NB4 (cell line): ENCODE measurements around the gene TMEM11.

Experiments used
- DNase-seq: peaks from one replicate; pipeline ENCODE4 v3.0.0; 2010; ENCODE audit warnings: low read depth
- H3K4me3 ChIP-seq: one replicate; pipeline ENCODE4 v1.5.1; 2011; ENCODE audit warnings: mild to moderate bottlenecking, low read depth, low read length, moderate library complexity
- MYC ChIP-seq: IDR thresholded peaks from 2 replicates; pipeline ENCODE4 v1.6.1; 2011; ENCODE audit warnings: low read depth, low read length
- POLR2A ChIP-seq: IDR thresholded peaks from 2 replicates; pipeline ENCODE4 v1.6.1; 2011; ENCODE audit warnings: mild to moderate bottlenecking; ENCODE audit not compliant: insufficient read length; ENCODE audit errors: extremely low read depth
- TF ChIP-seq, protein P1 (sequence below): IDR thresholded peaks from 2 replicates; pipeline ENCODE4 v1.6.1; 2011; ENCODE audit warnings: low read depth, low read length
- TF ChIP-seq, protein P2 (sequence below): IDR thresholded peaks from one replicate; pipeline ENCODE4 v1.5.1; 2012; ENCODE audit warnings: low read depth, low read length

The TMEM11 gene

DNA sequence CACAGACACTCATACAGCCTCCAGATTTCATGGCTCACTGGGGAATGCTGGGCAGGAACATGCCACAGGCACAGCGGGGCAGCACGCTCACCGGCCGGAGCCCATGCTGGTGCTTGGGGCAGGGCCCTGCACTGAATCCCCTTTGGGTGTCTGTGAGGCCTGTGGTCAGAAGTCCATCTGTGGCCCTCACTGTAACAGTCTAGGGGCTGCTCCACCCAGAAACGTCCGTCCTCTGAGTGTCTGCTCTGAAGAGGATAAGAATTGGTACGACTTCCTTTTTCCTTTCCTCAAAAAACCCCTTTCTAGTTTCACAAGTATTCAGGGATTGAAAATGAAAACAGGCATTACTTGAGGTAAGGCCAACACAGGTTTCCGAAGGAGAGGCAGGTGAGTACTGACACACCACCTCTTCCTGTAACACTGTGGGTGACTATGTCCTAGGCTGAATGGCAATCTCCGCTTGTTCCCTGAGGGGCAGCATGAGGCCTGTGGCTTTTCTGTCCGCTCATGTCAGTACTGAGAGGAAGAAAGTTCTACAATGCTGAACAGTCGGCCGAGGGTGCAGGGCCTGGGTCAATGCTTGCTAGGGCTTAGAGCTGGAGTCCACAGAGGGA is 42.5 kb downstream of the TMEM11 start:
- no peak for DNase-seq
- no peak overlapping the region for H3K4me3 ChIP-seq
- TF ChIP-seq, protein P1, sequence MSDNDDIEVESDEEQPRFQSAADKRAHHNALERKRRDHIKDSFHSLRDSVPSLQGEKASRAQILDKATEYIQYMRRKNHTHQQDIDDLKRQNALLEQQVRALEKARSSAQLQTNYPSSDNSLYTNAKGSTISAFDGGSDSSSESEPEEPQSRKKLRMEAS: no peak
- TF ChIP-seq, protein P2, sequence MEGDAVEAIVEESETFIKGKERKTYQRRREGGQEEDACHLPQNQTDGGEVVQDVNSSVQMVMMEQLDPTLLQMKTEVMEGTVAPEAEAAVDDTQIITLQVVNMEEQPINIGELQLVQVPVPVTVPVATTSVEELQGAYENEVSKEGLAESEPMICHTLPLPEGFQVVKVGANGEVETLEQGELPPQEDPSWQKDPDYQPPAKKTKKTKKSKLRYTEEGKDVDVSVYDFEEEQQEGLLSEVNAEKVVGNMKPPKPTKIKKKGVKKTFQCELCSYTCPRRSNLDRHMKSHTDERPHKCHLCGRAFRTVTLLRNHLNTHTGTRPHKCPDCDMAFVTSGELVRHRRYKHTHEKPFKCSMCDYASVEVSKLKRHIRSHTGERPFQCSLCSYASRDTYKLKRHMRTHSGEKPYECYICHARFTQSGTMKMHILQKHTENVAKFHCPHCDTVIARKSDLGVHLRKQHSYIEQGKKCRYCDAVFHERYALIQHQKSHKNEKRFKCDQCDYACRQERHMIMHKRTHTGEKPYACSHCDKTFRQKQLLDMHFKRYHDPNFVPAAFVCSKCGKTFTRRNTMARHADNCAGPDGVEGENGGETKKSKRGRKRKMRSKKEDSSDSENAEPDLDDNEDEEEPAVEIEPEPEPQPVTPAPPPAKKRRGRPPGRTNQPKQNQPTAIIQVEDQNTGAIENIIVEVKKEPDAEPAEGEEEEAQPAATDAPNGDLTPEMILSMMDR: no peak
- TF ChIP-seq MYC: no peak
- TF ChIP-seq POLR2A: no peak

DNA sequence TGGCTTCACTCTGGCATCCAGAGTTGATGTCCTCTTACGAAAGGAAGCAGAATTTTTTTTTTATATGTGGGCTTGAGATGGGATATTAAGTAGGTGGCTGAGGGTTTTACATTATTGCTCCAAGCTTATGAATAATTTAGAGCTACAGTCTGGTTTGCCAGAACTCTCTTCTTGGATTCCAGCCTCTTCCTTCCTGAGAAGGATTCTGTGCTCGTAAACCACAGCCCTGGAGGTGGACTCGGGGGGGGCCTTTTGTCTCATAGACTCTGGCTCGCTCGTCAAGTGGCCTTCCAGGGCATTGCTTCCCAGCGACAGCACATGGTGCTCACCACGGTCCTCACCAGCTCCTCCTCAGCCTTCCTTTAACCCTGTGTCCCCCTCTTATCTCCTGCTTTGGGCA is 43.2 kb downstream of the TMEM11 start:
- H3K4me3 ChIP-seq: no peak overlapping the region
- DNase-seq: no peak
- no peak for TF ChIP-seq MYC
- TF ChIP-seq, protein P2: no peak
- no peak for TF ChIP-seq POLR2A
- TF ChIP-seq, protein P1: no peak

DNA sequence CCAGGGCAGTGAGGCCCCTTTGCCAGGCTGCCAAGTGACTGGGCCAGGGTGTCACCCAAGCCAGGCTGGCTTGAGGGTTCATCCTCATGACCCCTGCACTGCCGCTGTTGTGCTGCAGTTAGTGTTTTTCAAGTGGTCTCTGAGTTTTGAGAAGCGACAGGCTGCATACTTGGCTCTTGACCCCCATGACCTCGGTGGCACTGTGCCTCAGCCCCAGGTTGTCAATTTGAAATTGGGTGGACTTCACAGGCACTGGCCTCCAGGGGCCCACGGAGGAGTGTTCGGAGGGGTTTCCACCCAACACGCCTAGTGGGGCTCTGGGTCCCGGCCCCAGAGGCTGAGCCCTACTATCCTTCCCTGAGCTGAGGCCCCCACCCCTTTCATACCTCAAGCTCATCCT is 44.5 kb downstream of the TMEM11 start:
- DNase-seq: no peak
- H3K4me3 ChIP-seq: no peak overlapping the region
- TF ChIP-seq MYC: no peak
- TF ChIP-seq, protein P1: no peak
- no peak for TF ChIP-seq POLR2A

DNA sequence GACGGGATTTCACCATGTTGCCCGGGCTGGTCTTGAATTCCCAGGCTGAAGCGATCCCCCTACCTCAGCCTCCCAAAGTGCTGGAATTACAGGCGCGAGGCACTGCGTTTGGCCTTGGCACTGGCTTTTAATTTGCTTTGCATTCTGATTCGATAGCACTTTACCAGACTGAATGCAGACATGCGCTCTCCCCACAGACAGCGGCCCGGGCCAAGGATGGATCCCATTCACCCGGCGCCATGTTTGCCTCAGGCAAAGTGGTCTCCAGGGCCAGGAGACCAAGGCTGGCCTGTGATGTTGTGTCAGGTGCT is 45.5 kb downstream of the TMEM11 start:
- TF ChIP-seq MYC (no peak), POLR2A (no peak)
- TF ChIP-seq, protein P2: no peak
- TF ChIP-seq, protein P1: no peak
- H3K4me3 ChIP-seq: no peak overlapping the region
- no peak for DNase-seq

DNA sequence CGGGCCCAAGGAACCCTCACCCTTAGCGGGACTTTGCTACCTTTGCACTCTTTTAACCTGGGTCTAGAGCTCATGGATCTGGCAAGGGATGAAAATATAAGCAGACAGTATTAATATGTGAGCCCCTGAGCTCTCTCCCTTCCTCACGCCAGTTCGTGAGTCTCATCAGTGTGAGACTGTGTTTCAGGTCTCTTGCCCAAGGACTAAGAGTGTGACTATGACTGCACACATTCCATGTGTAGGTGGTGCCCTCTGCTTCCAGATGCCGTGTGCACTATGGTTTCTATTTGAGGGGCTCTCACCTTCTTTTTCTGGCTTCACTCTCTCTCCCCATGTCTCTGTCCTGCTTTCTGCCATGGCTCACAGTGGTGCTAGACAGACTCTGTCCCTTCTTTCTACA is 46.7 kb downstream of the TMEM11 start:
- H3K4me3 ChIP-seq: no peak overlapping the region
- TF ChIP-seq MYC (no peak), POLR2A (no peak)
- no peak for DNase-seq

DNA sequence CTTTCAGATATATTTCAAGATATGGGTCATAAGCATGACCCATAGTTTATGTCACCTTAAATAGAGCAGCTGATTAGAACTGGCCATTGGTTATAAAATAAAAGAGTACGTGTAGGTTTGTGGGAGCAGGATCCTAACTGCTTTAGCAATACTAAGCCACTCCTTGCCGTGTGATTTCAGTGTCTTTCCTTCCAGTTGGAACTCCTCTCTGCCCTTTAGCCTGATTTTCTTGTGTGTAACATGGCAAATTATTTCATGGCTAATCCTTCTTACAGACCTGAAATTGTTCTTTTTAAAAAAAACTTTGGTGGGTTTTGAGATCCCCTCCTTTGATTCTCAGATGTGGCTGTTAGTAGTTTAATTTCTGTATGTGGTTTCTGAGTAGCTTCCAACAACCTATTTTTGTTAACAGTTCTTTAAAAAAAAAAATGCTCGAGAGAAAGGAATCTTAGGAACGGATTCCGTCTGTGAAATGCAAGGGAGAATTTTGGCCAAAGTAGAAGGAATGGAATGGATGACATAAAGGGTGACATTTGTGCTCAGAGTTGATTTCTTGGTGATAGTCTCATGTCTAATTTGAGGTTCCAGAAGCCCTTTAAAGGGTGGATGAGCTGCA is 47.3 kb downstream of the TMEM11 start:
- no peak for DNase-seq
- no peak overlapping the region for H3K4me3 ChIP-seq

More for the DNA sequence above, 47.3 kb downstream of the TMEM11 start:
- TF ChIP-seq, protein P2: no peak
- TF ChIP-seq POLR2A (no peak), MYC (no peak)
- TF ChIP-seq, protein P1: no peak
